Activated naive CD4-positive, alpha-beta T cell treated with anti-CD3 and anti-CD28 coated beads, Interleukin-2, amount 50 U/mL, for 72 hours (primary cell): ENCODE results near the gene ITLN2. TPM values are rescaled to one million over a fixed set of nuclear protein-coding genes. Genes with fewer than 3 reads are reported as not detected.
A peak's percentile ranks its signal among the peaks of the same experiment; 100 is the strongest.
"Not testable (repeated sequence)": the region's sequence is repeated elsewhere in the genome, so short reads cannot be mapped to it uniquely, and the experiment has no call there.

Experiments
- ATAC-seq, 2 donors: fragments of 150-1000 bp; cut with Tn5 transposase; 2 replicates each; pipeline ENCODE4 v1.10.0; 2021; ENCODE audit warnings: mild to moderate bottlenecking in 2 of 2, moderate library complexity in 2 of 2
- DNase-seq, 2 donors: peaks; one replicate each; pipeline ENCODE4 v3.0.0; 2021 to 2022; ENCODE audit warnings: low spot score in 2 of 2
- H3K27ac Mint-ChIP-seq, 2 donors: one replicate each; pipeline ENCODE4 v1.8.0; 2022; ENCODE audit warnings: mild to moderate bottlenecking in 2 of 2, mixed read lengths in 2 of 2
- H3K36me3 Mint-ChIP-seq, 2 donors: one replicate each; pipeline ENCODE4 v1.8.0; 2022; ENCODE audit warnings: mixed read lengths in 2 of 2
- H3K9me3 Mint-ChIP-seq, 2 donors: one replicate each; pipeline ENCODE4 v1.8.0; 2022; ENCODE audit warnings: mixed read lengths in 2 of 2
- total RNA-seq, 2 donors: library from RNA; stranded (reverse); gene quantifications; one replicate each; pipeline ENCODE4 v1.2.3, GENCODE V29; 2022

Gene ITLN2
- total RNA-seq, 2 donors from 2014 or later: not detected

GRCh38 chr1:160972939-160973338, 18.3 kb upstream of the ITLN2 start:
- no peak for ATAC-seq
- H3K9me3 Mint-ChIP-seq: no peaks in the 10 kb centered on the region

GRCh38 chr1:160971618-160972056, 17.0 kb upstream of the ITLN2 start:
- H3K27ac Mint-ChIP-seq: no peak overlapping the region
- H3K9me3 Mint-ChIP-seq: no peaks in the 10 kb centered on the region
- H3K36me3 Mint-ChIP-seq: no peaks in the 10 kb centered on the region
- DNase-seq: peak in 1 of 2 donors; percentile 66
- ATAC-seq: peak; percentile 70 to 99

More at GRCh38 chr1:160972939-160973338, 18.3 kb upstream of the ITLN2 start:
- H3K27ac Mint-ChIP-seq: no peak overlapping the region
- peak in 1 of 2 donors; percentile 44 for DNase-seq
- no peaks in the 10 kb centered on the region for H3K36me3 Mint-ChIP-seq

DNA sequence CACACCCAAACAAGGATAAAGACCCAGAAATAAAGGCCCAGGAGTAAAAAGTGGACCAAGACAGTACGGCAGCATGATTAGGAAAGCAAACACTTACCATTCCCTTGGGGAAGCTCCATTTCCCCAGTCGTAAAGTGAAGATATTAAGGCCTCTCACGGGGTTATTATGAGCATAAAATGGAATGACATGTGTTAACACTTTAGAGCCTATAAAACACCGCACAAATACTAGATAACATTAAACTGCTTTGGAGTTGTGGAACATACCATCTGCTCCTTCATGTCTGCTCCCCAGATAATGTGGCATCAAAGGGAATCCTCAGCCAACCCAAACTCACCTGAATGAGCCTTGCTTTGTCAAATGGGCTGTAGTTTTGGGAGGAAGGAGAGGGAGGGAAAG, 8.9 kb upstream of the ITLN2 start:
- DNase-seq (no peak), ATAC-seq (no peak)
- H3K36me3 Mint-ChIP-seq: no peaks in the 10 kb centered on the region
- no peak overlapping the region for H3K27ac Mint-ChIP-seq
- H3K9me3 Mint-ChIP-seq: no peaks in the 10 kb centered on the region

DNA sequence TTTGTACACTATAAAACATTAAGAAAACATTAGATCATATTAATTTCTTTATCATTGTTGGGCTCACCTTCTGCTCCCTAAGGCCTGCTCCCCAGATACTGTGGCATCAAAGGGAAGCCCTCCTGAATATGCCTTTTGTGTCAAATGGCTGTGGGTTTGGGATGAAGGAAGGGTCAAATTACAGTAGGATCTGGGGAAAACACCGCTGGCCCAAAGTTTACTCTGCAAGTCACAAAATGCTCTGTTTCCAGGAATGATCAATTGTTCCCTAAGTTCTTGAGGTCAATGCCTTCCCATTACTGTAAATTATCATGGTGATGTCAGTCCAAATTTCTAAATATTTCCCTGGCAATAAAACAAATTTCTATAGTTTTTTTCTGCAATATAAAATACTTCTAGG, 6.8 kb upstream of the ITLN2 start:
- H3K36me3 Mint-ChIP-seq: no peaks in the 10 kb centered on the region
- ATAC-seq: no peak
- DNase-seq: no peak
- H3K27ac Mint-ChIP-seq: no peak overlapping the region
- H3K9me3 Mint-ChIP-seq: no peaks in the 10 kb centered on the region

DNA sequence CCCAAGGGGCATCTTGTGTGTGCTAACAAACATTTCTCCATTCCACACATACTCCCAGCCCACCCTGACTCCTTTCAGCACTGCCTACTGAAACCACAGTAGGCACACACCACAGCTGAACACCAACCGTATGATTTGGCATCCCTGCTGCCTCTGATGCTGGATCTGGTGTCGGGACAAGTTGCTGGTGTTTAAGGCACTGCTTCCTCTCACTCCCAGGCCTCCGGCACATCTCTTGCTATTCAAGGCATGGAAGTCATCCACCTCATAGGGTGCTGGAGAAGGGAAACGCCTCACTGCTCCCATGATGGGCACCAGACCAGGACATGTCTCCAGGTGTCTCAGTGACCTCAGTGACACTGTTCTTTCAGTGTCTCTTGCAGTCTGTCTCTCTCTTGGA, 2.4 kb upstream of the ITLN2 start:
- ATAC-seq (no peak), DNase-seq (no peak)
- H3K27ac Mint-ChIP-seq: no peak overlapping the region
- no peaks in the 10 kb centered on the region for H3K9me3 Mint-ChIP-seq
- H3K36me3 Mint-ChIP-seq: no peaks in the 10 kb centered on the region

DNA sequence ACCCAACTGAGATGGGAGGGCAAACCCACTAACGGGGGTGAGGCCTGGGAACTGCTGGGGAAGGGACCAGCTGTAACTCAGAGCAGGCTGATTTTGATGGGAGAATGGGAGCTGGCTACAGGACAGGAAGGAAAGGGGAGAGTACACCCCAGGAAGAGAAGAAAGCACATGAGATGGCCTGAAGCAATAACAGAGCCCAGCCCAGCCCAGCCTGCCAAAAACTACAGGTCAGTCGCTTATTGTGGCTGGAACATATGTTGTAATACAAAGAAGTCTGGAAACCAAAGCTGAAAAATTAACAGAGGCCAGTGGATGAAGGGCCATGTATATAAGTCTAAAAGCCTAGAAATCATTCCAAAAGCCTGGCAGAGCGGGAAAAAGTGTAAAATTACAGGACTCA, 1.6 kb downstream of the ITLN2 start:
- Mint-ChIP-seq H3K36me3 (no peaks in the 10 kb centered on the region), H3K27ac (peak overlapping the region in 1 of 2 donors; percentile 10), H3K9me3 (no peaks in the 10 kb centered on the region)
- ATAC-seq (no peak), DNase-seq (no peak)

DNA sequence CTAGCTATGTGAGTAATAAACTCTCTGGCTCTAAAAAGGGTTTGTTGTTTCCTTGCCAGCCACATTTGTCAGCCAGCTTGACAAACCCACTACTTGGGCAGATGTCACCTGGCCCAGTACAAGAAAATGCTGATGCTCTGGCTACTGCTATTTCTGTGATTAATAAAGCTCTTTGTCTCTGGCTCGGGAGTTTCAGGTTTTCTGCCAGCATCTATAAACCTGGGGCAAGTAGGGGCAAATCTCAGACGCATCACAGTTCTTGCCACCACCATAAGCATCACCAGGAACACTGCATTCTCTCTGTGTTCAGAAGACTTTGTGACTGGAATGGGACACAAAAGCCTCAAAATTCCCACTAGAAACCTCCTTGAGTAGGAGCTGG, 2.5 kb downstream of the ITLN2 start:
- no peak for DNase-seq
- Mint-ChIP-seq H3K9me3 (no peaks in the 10 kb centered on the region), H3K36me3 (no peaks in the 10 kb centered on the region), H3K27ac (no peak overlapping the region)
- no peak for ATAC-seq

GRCh38 chr1:160951443-160952128, 3.0 kb downstream of the ITLN2 start:
- Mint-ChIP-seq H3K36me3 (no peaks in the 10 kb centered on the region), H3K9me3 (no peaks in the 10 kb centered on the region), H3K27ac (no peak overlapping the region)
- DNase-seq (peak; percentile 58 to 66), ATAC-seq (peak; percentile 84 to 85)

DNA sequence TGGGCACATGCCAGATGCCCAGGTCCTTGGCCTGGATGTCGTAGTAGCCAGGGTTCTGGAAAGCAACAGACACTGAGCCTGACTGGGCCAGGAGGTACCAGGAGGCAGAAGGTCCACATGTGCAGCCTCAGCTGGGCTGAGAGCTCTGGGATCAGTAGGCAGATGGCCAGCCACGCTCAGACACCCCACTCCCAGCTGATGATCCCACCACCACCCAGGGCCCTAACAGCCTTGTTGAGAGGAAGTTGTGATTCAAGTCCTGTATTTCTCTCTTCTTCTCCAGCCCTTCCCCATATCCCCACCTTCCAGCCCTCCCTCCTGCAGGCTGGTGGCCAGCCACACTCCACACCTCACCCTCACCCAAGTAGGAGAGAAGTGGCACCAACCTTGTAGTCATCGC, 4.0 kb downstream of the ITLN2 start:
- H3K9me3 Mint-ChIP-seq: no peaks in the 10 kb centered on the region
- H3K36me3 Mint-ChIP-seq: no peaks in the 10 kb centered on the region
- ATAC-seq (no peak), DNase-seq (no peak)
- H3K27ac Mint-ChIP-seq: no peak overlapping the region

DNA sequence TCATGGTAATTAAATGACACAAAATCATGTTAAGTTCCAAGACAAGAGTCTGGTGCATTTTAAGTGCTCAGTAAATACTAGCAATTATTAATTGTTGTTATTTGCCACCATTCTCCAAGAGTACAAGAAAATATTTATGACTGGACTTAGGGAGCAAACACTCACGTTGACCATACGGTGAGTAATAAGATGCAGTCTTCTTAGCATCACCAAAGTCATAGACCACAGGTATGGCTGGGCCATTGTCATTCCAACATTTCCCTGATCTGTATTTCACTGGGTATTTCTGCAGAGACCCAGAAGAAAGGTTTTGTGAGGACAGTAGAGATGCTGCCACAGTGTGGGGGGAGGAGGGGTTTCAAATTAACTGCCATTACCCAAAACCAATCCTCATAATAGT, 4.7 kb downstream of the ITLN2 start:
- no peaks in the 10 kb centered on the region for H3K9me3 Mint-ChIP-seq
- ATAC-seq (no peak), DNase-seq (no peak)
- no peak overlapping the region for H3K27ac Mint-ChIP-seq
- no peaks in the 10 kb centered on the region for H3K36me3 Mint-ChIP-seq

- not testable (repeated sequence) for DNase-seq, H3K36me3 Mint-ChIP-seq, H3K9me3 Mint-ChIP-seq, H3K27ac Mint-ChIP-seq, ATAC-seq
Observed at GRCh38 chr1:160949216-160949880, 5.3 kb downstream of the ITLN2 start.

DNA sequence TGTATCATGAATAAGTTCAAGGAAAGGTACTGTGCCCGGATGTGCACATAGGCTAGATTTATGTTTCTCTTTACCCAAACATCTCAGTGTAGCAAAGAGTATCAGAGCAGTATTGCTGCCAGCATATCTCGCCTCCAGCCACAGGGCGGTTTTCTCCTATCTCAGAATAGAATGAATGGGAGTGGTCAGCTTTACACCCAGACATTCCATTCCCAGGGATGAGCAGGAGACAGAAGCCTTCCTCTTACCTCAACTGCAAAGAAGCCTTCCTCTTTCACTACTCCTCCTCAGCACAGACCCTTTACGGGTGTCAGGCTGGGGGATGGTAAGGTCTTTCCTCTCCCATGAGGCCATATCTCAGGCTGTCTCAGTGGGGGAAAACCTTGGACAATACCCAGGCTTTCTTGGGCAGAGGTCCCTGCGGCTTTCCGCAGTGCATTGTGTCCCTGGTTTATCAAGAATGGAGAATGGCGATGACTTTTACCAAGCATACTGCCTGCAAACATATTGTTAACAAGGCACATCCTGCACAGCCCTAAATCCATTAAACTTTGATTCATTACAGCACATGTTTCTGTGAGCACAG, 7.3 kb downstream of the ITLN2 start:
- not testable (repeated sequence) for H3K9me3 Mint-ChIP-seq, H3K36me3 Mint-ChIP-seq, DNase-seq, H3K27ac Mint-ChIP-seq, ATAC-seq

DNA sequence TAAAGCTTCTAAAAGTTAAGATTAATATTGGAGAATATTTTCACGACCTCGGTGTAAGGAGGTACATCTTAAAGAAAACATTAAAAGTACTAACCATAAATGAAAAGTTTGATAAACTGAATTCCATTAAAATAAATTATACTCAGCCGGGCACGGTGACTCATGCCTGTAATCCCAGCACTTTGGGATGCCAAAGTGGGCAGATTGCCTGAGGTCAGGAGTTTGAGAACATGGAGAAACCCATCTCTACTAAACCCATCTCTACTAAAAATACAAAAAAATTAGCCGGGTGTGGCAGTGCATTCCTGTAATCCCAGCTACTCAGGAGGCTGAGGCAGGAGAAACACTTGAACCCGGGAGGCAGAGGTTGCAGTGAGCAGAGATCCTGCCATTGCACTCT, 8.7 kb downstream of the ITLN2 start:
- not testable (repeated sequence) for ATAC-seq, H3K36me3 Mint-ChIP-seq

GRCh38 chr1:160945079-160945478, 9.5 kb downstream of the ITLN2 start:
- ATAC-seq (no peak), DNase-seq (no peak)
- H3K27ac Mint-ChIP-seq: no peak overlapping the region
- no peaks in the 10 kb centered on the region for H3K9me3 Mint-ChIP-seq
- H3K36me3 Mint-ChIP-seq: no peaks in the 10 kb centered on the region

More for the DNA sequence above, 8.7 kb downstream of the ITLN2 start:
- not testable (repeated sequence) for H3K27ac Mint-ChIP-seq, DNase-seq, H3K9me3 Mint-ChIP-seq

GRCh38 chr1:160942926-160943325, 11.7 kb downstream of the ITLN2 start:
- Mint-ChIP-seq H3K36me3 (no peaks in the 10 kb centered on the region), H3K27ac (no peak overlapping the region), H3K9me3 (no peaks in the 10 kb centered on the region)
- DNase-seq: no peak
- ATAC-seq: no peak

DNA sequence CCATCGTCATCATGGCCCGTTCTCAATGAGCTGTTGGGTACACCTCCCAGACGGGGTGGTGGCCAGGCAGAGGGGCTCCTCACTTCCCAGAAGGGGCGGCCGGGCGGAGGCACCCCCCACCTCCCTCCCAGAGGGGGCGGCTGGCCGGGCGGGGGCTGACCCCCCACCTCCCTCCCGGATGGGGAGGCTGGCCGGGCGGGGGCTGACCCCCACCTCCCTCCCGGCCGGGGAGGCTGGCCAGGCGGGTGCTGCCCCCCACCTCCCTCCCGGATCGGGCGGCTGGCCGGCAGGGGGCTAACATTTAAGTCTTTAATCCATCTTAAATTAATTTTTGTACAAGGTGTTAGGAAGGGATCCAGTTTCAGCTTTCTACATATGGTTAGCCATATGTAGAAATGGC, 17.9 kb downstream of the ITLN2 start:
- not testable (repeated sequence) for H3K9me3 Mint-ChIP-seq, H3K27ac Mint-ChIP-seq, DNase-seq, ATAC-seq, H3K36me3 Mint-ChIP-seq

DNA sequence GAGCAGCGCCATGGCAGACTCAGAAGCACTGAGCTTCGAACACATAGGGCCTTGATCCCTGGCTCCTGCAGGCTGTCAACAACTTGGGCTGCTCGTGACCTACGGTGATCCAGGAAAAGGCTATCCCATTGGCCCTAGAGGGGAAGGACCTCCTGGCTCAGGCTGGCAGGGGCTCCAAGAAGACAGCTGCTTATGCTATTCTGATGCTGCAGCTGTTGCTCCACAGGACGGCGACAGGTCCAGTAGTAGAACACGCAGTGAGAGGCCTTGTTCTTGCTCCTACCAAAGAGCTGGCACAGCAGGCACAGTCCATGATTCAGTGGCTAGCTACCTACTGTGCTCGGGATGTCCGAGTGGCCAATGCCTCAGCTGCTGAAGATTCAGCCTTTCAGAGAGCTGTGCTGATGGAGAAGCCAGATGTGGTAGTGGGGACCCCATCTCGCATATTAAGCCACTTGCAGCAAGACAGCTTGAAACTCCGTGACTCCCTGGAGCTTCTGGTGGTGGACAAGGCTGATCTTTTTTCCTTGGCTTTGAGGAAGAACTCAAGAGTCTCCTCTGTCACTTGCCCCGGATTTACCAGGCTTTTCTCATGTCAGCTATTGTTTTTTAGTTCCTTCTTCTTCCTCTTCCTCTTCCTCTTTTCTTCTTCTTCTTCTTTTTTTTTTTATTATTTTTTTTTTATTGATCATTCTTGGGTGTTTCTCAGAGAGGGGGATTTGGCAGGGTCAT, 18.9 kb downstream of the ITLN2 start:
- no peak for ATAC-seq
- Mint-ChIP-seq H3K27ac (no peak overlapping the region), H3K36me3 (no peaks in the 10 kb centered on the region), H3K9me3 (no peaks in the 10 kb centered on the region)
- no peak for DNase-seq
